ENCODE data around the gene DMD. TPM values are rescaled to one million over a fixed set of nuclear protein-coding genes. Genes with fewer than 3 reads are reported as not detected.

Gene DMD
- polyA plus RNA-seq, 1 donor from 2014 or later, result 21.6 TPM

- Histone ChIP-seq H3K9me2 (ENCODE audit: insufficient read depth, low read length) (no peaks in the 10 kb centered on the region), H3K9me3 (ENCODE audit: low read length) (no peaks in the 10 kb centered on the region), H3K9ac (ENCODE audit: low read length) (no peak overlapping the region), H3K27me3 (ENCODE audit: insufficient read depth, low read depth, low read length) (no peaks in the 10 kb centered on the region), H2AFZ (ENCODE audit: low read depth, low read length) (no peak overlapping the region), H3K4me3 (ENCODE audit: low read length) (no peak overlapping the region), H3K4me2 (ENCODE audit: low read length) (no peak overlapping the region), H3K27ac (ENCODE audit: low read length) (no peak overlapping the region), H4K20me1 (ENCODE audit: insufficient read depth) (no peaks in the 10 kb centered on the region), H3K36me3 (ENCODE audit: insufficient read depth, low read length) (no peaks in the 10 kb centered on the region), H3F3A (ENCODE audit: insufficient read depth, low read length, poor library complexity, severe bottlenecking) (no peaks in the 10 kb centered on the region), H3K79me2 (replicated peaks; ENCODE audit: insufficient read depth, low read length) (no peaks in the 10 kb centered on the region)
- TF ChIP-seq POLR2AphosphoS5 (IDR thresholded peaks at IDR 0.05) (no peak), CTCF (IDR thresholded peaks at IDR 0.05; ENCODE audit: poor library complexity, severe bottlenecking) (no peak), TAF1 (IDR thresholded peaks at IDR 0.05; ENCODE audit: low read depth) (no peak), EZH2 (IDR thresholded peaks at IDR 0.05; ENCODE audit: borderline replicate concordance, insufficient read depth, low read length, poor library complexity, severe bottlenecking) (no peak), MXI1 (conservative IDR thresholded peaks at IDR 0.05; ENCODE audit: poor library complexity, severe bottlenecking) (no peak), SMC3 (conservative IDR thresholded peaks at IDR 0.05; ENCODE audit: poor library complexity) (no peak), RAD21 (conservative IDR thresholded peaks at IDR 0.05) (no peak), EP300 (conservative IDR thresholded peaks at IDR 0.05; ENCODE audit: poor library complexity, severe bottlenecking) (no peak)
- TF ChIP-seq, protein P1, sequence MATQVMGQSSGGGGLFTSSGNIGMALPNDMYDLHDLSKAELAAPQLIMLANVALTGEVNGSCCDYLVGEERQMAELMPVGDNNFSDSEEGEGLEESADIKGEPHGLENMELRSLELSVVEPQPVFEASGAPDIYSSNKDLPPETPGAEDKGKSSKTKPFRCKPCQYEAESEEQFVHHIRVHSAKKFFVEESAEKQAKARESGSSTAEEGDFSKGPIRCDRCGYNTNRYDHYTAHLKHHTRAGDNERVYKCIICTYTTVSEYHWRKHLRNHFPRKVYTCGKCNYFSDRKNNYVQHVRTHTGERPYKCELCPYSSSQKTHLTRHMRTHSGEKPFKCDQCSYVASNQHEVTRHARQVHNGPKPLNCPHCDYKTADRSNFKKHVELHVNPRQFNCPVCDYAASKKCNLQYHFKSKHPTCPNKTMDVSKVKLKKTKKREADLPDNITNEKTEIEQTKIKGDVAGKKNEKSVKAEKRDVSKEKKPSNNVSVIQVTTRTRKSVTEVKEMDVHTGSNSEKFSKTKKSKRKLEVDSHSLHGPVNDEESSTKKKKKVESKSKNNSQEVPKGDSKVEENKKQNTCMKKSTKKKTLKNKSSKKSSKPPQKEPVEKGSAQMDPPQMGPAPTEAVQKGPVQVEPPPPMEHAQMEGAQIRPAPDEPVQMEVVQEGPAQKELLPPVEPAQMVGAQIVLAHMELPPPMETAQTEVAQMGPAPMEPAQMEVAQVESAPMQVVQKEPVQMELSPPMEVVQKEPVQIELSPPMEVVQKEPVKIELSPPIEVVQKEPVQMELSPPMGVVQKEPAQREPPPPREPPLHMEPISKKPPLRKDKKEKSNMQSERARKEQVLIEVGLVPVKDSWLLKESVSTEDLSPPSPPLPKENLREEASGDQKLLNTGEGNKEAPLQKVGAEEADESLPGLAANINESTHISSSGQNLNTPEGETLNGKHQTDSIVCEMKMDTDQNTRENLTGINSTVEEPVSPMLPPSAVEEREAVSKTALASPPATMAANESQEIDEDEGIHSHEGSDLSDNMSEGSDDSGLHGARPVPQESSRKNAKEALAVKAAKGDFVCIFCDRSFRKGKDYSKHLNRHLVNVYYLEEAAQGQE (IDR thresholded peaks at IDR 0.05; ENCODE audit: borderline replicate concordance), result no peak
Measured at GRCh38 chrX:31091819-31092218, 2119.5 kb downstream of the DMD start.

GRCh38 chrX:31074522-31074921 is 2136.8 kb downstream of the DMD start:
- Histone ChIP-seq H3K27ac (ENCODE audit: low read length) (no peak overlapping the region), H3K79me2 (replicated peaks; ENCODE audit: insufficient read depth, low read length) (no peaks in the 10 kb centered on the region), H3K27me3 (ENCODE audit: insufficient read depth, low read depth, low read length) (no peaks in the 10 kb centered on the region), H3K9ac (ENCODE audit: low read length) (no peak overlapping the region), H3K9me3 (ENCODE audit: low read length) (no peaks in the 10 kb centered on the region), H4K20me1 (ENCODE audit: insufficient read depth) (no peaks in the 10 kb centered on the region), H3K9me2 (ENCODE audit: insufficient read depth, low read length) (no peaks in the 10 kb centered on the region), H3K4me2 (ENCODE audit: low read length) (no peak overlapping the region), H3K4me3 (ENCODE audit: low read length) (no peak overlapping the region), H2AFZ (ENCODE audit: low read depth, low read length) (no peak overlapping the region), H3K36me3 (ENCODE audit: insufficient read depth, low read length) (no peaks in the 10 kb centered on the region), H3F3A (ENCODE audit: insufficient read depth, low read length, poor library complexity, severe bottlenecking) (no peaks in the 10 kb centered on the region)
- TF ChIP-seq MXI1 (conservative IDR thresholded peaks at IDR 0.05; ENCODE audit: poor library complexity, severe bottlenecking), result no peak
- TF ChIP-seq, protein P1 (IDR thresholded peaks at IDR 0.05; ENCODE audit: borderline replicate concordance), result no peak
- no peak for TF ChIP-seq CTCF (IDR thresholded peaks at IDR 0.05; ENCODE audit: poor library complexity, severe bottlenecking)
- TF ChIP-seq SMC3 (conservative IDR thresholded peaks at IDR 0.05; ENCODE audit: poor library complexity), result no peak
- no peak for TF ChIP-seq EP300 (conservative IDR thresholded peaks at IDR 0.05; ENCODE audit: poor library complexity, severe bottlenecking)
